GM12801 (cell line): ENCODE results near the gene SMYD3.

Experiments used
- CTCF ChIP-seq: IDR thresholded peaks from one replicate; pipeline ENCODE4 v1.5.1; 2011; ENCODE audit warnings: control low read depth; ENCODE audit not compliant: insufficient read length; ENCODE audit errors: extremely low read depth

The SMYD3 gene

GRCh38 chr1:246121533-246121932 is 385.5 kb downstream of the SMYD3 start:
- no peak for TF ChIP-seq CTCF

- no peak for TF ChIP-seq CTCF
These were observed 389.9 kb downstream of the SMYD3 start for GRCh38 chr1:246117066-246117791.

- TF ChIP-seq CTCF, result no peak
These were observed 392.7 kb downstream of the SMYD3 start for GRCh38 chr1:246114369-246114768.

GRCh38 chr1:246113555-246114095 is 393.5 kb downstream of the SMYD3 start:
- TF ChIP-seq CTCF, result no peak

GRCh38 chr1:246111570-246111969 is 395.5 kb downstream of the SMYD3 start:
- no peak for TF ChIP-seq CTCF

GRCh38 chr1:246110343-246111219 is 396.5 kb downstream of the SMYD3 start:
- no peak for TF ChIP-seq CTCF

GRCh38 chr1:246108278-246108925 is 398.7 kb downstream of the SMYD3 start:
- TF ChIP-seq CTCF, result no peak
